HFF-Myc (cell line): Measurements from ENCODE around the gene ETNK2.

ENCODE experiments used
- DNase-seq: peaks from one replicate; pipeline ENCODE4 v3.0.0-alpha.2; 2011; ENCODE audit warnings: low read depth; ENCODE audit errors: extremely low read depth
- H3K4me3 ChIP-seq: replicated peaks from 2 replicates; pipeline ENCODE4 v1.5.1; 2011; ENCODE audit warnings: low read depth, mild to moderate bottlenecking, control low read depth, low read length
- TF ChIP-seq, protein P1 (sequence below): IDR thresholded peaks from 2 replicates; pipeline ENCODE4 v1.5.1; 2012; ENCODE audit warnings: mild to moderate bottlenecking, low read depth, low read length, control low read depth; ENCODE audit errors: missing control alignments

The ETNK2 gene

GRCh38 chr1:204085876-204086275 is 66.0 kb downstream of the ETNK2 start:
- TF ChIP-seq, protein P1, sequence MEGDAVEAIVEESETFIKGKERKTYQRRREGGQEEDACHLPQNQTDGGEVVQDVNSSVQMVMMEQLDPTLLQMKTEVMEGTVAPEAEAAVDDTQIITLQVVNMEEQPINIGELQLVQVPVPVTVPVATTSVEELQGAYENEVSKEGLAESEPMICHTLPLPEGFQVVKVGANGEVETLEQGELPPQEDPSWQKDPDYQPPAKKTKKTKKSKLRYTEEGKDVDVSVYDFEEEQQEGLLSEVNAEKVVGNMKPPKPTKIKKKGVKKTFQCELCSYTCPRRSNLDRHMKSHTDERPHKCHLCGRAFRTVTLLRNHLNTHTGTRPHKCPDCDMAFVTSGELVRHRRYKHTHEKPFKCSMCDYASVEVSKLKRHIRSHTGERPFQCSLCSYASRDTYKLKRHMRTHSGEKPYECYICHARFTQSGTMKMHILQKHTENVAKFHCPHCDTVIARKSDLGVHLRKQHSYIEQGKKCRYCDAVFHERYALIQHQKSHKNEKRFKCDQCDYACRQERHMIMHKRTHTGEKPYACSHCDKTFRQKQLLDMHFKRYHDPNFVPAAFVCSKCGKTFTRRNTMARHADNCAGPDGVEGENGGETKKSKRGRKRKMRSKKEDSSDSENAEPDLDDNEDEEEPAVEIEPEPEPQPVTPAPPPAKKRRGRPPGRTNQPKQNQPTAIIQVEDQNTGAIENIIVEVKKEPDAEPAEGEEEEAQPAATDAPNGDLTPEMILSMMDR, result no peak
- no peak for DNase-seq
- no peak overlapping the region for H3K4me3 ChIP-seq

- DNase-seq, result no peak
- TF ChIP-seq, protein P1, result no peak
- no peak overlapping the region for H3K4me3 ChIP-seq
Measured at GRCh38 chr1:204084247-204084772, 67.5 kb downstream of the ETNK2 start.

- TF ChIP-seq, protein P1, result no peak
- DNase-seq, result no peak
- no peak overlapping the region for H3K4me3 ChIP-seq
Measured at GRCh38 chr1:204083491-204083890, 68.4 kb downstream of the ETNK2 start.

- TF ChIP-seq, protein P1, result no peak
- H3K4me3 ChIP-seq, result no peak overlapping the region
- DNase-seq, result no peak
Measured at GRCh38 chr1:204081791-204082513, 69.9 kb downstream of the ETNK2 start.

DNA sequence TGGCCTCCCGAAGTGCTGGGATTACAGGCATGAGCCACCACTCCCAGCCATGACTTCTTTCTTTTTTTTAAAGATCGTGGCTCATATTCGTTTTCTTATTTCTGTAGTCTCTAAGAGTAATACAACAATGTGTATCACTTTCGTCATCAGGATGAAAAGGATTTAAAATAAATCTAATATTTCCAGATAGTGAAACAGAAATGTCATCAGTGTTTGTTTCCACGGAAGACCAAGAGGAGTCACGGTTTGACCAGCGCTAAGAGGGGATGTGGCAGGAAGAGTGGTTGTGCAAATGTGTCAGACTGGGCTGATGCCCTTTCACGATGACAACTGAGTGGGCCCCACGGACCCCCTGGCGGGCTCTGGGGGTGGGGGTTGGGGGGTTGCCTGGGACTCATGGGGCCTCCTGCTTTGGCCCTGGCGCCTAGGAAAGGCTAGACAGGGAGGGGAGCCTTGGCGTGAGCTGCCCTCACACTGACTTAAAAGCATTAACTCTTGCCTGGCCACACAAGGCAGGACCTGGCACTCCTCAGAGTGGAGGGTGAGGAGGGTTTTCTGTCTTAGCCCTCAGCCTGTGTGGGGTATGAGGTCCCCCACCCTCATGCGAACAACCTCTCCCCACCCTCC is 70.6 kb downstream of the ETNK2 start:
- TF ChIP-seq, protein P1, result no peak
- H3K4me3 ChIP-seq, result no peak overlapping the region
- no peak for DNase-seq
